GM23248 (cell line): ENCODE results near the gene LPGAT1. TPM values are rescaled to one million over a fixed set of nuclear protein-coding genes. Genes with fewer than 3 reads are reported as not detected.
A peak's percentile ranks its signal among the peaks of the same experiment; 100 is the strongest.

ENCODE experiments used
- DNase-seq: peaks from one replicate; pipeline ENCODE4 v3.0.0-alpha.2; 2015
- H2AFZ ChIP-seq: fragments of 200-600 bp; sonication (generic); 2 replicates; pipeline ENCODE4 v1.6.1; 2016; ENCODE audit warnings: antibody characterized with exemption
- H3F3A ChIP-seq: fragments of 200-600 bp; sonication (generic); 2 replicates; pipeline ENCODE4 v1.6.1; 2016; ENCODE audit warnings: mild to moderate bottlenecking, antibody characterized with exemption, mixed run types; ENCODE audit not compliant: insufficient read depth
- H3K27ac ChIP-seq: fragments of 200-600 bp; sonication (generic); 2 replicates; pipeline ENCODE4 v1.5.1; 2016; ENCODE audit warnings: mild to moderate bottlenecking
- H3K27me3 ChIP-seq: fragments of 200-600 bp; sonication (generic); replicated peaks from 2 replicates; pipeline ENCODE4 v1.6.1; 2016; ENCODE audit warnings: mild to moderate bottlenecking; ENCODE audit not compliant: insufficient read depth
- H3K36me3 ChIP-seq: fragments of 200-600 bp; sonication (generic); 2 replicates; pipeline ENCODE4 v1.6.1; 2016; ENCODE audit warnings: low read depth, mild to moderate bottlenecking
- H3K4me1 ChIP-seq: fragments of 200-600 bp; sonication (generic); 2 replicates; pipeline ENCODE4 v1.6.1; 2016; ENCODE audit warnings: mild to moderate bottlenecking; ENCODE audit not compliant: insufficient read depth
- H3K4me2 ChIP-seq: fragments of 200-600 bp; sonication (generic); one replicate; pipeline ENCODE4 v1.6.1; 2016; ENCODE audit warnings: mild to moderate bottlenecking; ENCODE audit not compliant: unreplicated experiment
- H3K4me3 ChIP-seq: fragments of 200-600 bp; sonication (generic); 2 replicates; pipeline ENCODE4 v1.5.1; 2016; ENCODE audit warnings: mild to moderate bottlenecking
- H3K79me2 ChIP-seq: fragments of 200-600 bp; sonication (generic); 2 replicates; pipeline ENCODE4 v1.6.1; 2016; ENCODE audit warnings: mild to moderate bottlenecking; ENCODE audit not compliant: insufficient read depth
- H3K9ac ChIP-seq: fragments of 200-600 bp; sonication (generic); 2 replicates; pipeline ENCODE4 v1.6.1; 2016; ENCODE audit warnings: mild to moderate bottlenecking
- H3K9me2 ChIP-seq: fragments of 200-600 bp; sonication (generic); 2 replicates; pipeline ENCODE4 v1.6.1; 2016; ENCODE audit warnings: mixed run types, mild to moderate bottlenecking, moderate library complexity; ENCODE audit not compliant: insufficient read depth
- H3K9me3 ChIP-seq: fragments of 200-600 bp; sonication (generic); one replicate; pipeline ENCODE4 v1.6.1; 2017; ENCODE audit warnings: low read depth
- H4K20me1 ChIP-seq: fragments of 200-600 bp; sonication (generic); 2 replicates; pipeline ENCODE4 v1.6.0; 2016; ENCODE audit not compliant: insufficient read depth
- EZH2 ChIP-seq: fragments of 200-600 bp; sonication (generic); IDR thresholded peaks from 2 replicates; pipeline ENCODE4 v1.6.1; 2018; ENCODE audit warnings: antibody characterized with exemption, mild to moderate bottlenecking; ENCODE audit not compliant: insufficient read depth, poor library complexity, severe bottlenecking
- EZH2phosphoT487 ChIP-seq: fragments of 200-600 bp; sonication (generic); IDR thresholded peaks from 2 replicates; pipeline ENCODE4 v1.6.1; 2018; ENCODE audit warnings: antibody characterized with exemption, moderate library complexity, mild to moderate bottlenecking, low read depth; ENCODE audit not compliant: insufficient read depth
- WGBS, 2 experiments: methylation state at CpG; one replicate each; pipeline ENCODE4 v1.1.6; 2015 to 2017; ENCODE audit warnings: low lambda C conversion rate in 2 of 2, low coverage in 1 of 2; ENCODE audit errors: missing lambda C conversion rate in 2 of 2; 5-methylcytosine and 5-hydroxymethylcytosine counted together
- in situ Hi-C: fragments of 300-500 bp; cut with MboI; formaldehyde crosslinking; loops from 2 replicates; pipeline ENCODE4 v1.15.0; 2020
- polyA plus RNA-seq: library from polyadenylated mRNA; unstranded; fragments of >200 nt; fragmentation: Nextera tagmentation; extraction: Ambion mirVana; gene quantifications from 2 replicates; pipeline ENCODE4 v1.2.1, GENCODE V29; 2016
- total RNA-seq: library from RNA; depleted of rRNA; stranded (reverse); fragments of >200 nt; shearing (Covaris generic); gene quantifications from 2 replicates; pipeline ENCODE4 v1.2.3, GENCODE V29; 2014

Gene LPGAT1
- total and polyA plus RNA-seq, 2 experiments from 2014 or later: 13.5 to 62.4 TPM

GRCh38 chr1:211814313-211814712 is 16.2 kb downstream of the LPGAT1 start:
- TF ChIP-seq EZH2 (no peak), EZH2phosphoT487 (no peak)
- Histone ChIP-seq H3K36me3 (peaks cover 22% of the 10 kb centered on the region; the same call in 1 of the 2 replicates), H3K9me2 (no peaks in the 10 kb centered on the region), H3K4me3 (no peak overlapping the region), H3K4me1 (no peaks in the 10 kb centered on the region; the same call in 1 of the 2 replicates), H2AFZ (no peak overlapping the region), H3K4me2 (no peak overlapping the region), H3K9me3 (no peaks in the 10 kb centered on the region), H3K27ac (no peak overlapping the region), H3K27me3 (no peaks in the 10 kb centered on the region), H3K9ac (no peak overlapping the region), H4K20me1 (no peaks in the 10 kb centered on the region), H3F3A (0 out of 2 replicates have a peak, but pooled peaks cover 5% of the 10 kb centered on the region), H3K79me2 (peaks cover 41% of the 10 kb centered on the region)
- DNase-seq: no peak
- 100% methylated on average over 1 of the region's 1 CpG for WGBS, 2 experiments
- in situ Hi-C loops: no loop called here

GRCh38 chr1:211813590-211813989 is 17.0 kb downstream of the LPGAT1 start:
- no peak for TF ChIP-seq EZH2
- no peak for TF ChIP-seq EZH2phosphoT487
- in situ Hi-C loops: no loop called here
- no peak overlapping the region for H2AFZ ChIP-seq
- peaks cover 38% of the 10 kb centered on the region for H3K79me2 ChIP-seq
- no peak overlapping the region for H3K27ac ChIP-seq
- no peaks in the 10 kb centered on the region for H4K20me1 ChIP-seq
- no peak overlapping the region for H3K4me3 ChIP-seq
- H3K9ac ChIP-seq: no peak overlapping the region
- H3F3A ChIP-seq: 0 out of 2 replicates have a peak, but pooled peaks cover 5% of the 10 kb centered on the region
- peak; percentile 17 for DNase-seq
- no peaks in the 10 kb centered on the region; the same call in 1 of the 2 replicates for H3K4me1 ChIP-seq
- peaks cover 18% of the 10 kb centered on the region; the same call in 1 of the 2 replicates for H3K36me3 ChIP-seq
- no peaks in the 10 kb centered on the region for H3K9me3 ChIP-seq
- no peak overlapping the region for H3K4me2 ChIP-seq
- no peaks in the 10 kb centered on the region for H3K9me2 ChIP-seq
- H3K27me3 ChIP-seq: no peaks in the 10 kb centered on the region

DNA sequence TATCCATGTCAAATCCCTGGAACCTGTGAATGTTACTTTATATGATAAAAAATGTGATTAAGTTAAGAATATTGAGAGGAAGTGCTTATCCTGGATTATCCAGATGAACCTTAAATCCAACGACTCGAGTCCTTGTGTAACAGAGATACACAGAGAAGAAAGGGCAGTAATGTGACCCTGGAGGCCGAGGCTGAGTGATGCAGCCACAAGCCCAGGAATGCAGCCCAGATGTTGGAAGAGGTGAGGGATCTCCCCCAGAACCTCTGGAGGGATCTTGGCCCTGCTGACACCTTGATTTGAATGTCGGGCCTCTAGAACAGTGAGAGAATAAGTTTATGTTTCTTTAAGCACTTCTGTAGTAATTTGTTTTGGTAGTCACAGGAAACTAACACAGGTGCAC is 18.0 kb downstream of the LPGAT1 start:
- DNase-seq: no peak
- Histone ChIP-seq H3K27ac (no peak overlapping the region), H3K27me3 (no peaks in the 10 kb centered on the region), H3K4me1 (no peaks in the 10 kb centered on the region; the same call in 1 of the 2 replicates), H3K4me3 (no peak overlapping the region), H4K20me1 (no peaks in the 10 kb centered on the region), H3K9me3 (no peaks in the 10 kb centered on the region), H3K36me3 (peaks cover 17% of the 10 kb centered on the region; the same call in 1 of the 2 replicates), H3K4me2 (no peak overlapping the region), H3F3A (0 out of 2 replicates have a peak, but pooled peaks cover 5% of the 10 kb centered on the region), H3K9me2 (no peaks in the 10 kb centered on the region), H2AFZ (no peak overlapping the region), H3K79me2 (peaks cover 28% of the 10 kb centered on the region), H3K9ac (no peak overlapping the region)
- in situ Hi-C loops: no loop called here
- WGBS, 2 experiments: 84 to 92% methylated on average over 4 of the region's 4 CpGs
- no peak for TF ChIP-seq EZH2phosphoT487
- no peak for TF ChIP-seq EZH2

GRCh38 chr1:211811848-211812247 is 18.7 kb downstream of the LPGAT1 start:
- 93 to 100% methylated on average over 2 of the region's 2 CpGs for WGBS, 2 experiments
- Histone ChIP-seq H3K4me3 (no peak overlapping the region), H3K4me2 (no peak overlapping the region), H2AFZ (no peak overlapping the region), H3K9ac (no peak overlapping the region), H3K36me3 (peaks cover 23% of the 10 kb centered on the region; the same call in 1 of the 2 replicates), H3K9me3 (no peaks in the 10 kb centered on the region), H3K9me2 (no peaks in the 10 kb centered on the region), H3K27ac (no peak overlapping the region), H3F3A (0 out of 2 replicates have a peak, but pooled peaks cover 5% of the 10 kb centered on the region), H3K79me2 (peaks cover 28% of the 10 kb centered on the region), H3K27me3 (no peaks in the 10 kb centered on the region), H3K4me1 (no peaks in the 10 kb centered on the region; the same call in 1 of the 2 replicates), H4K20me1 (no peaks in the 10 kb centered on the region)
- in situ Hi-C loops: no loop called here
- DNase-seq: no peak
- TF ChIP-seq EZH2 (no peak), EZH2phosphoT487 (no peak)

DNA sequence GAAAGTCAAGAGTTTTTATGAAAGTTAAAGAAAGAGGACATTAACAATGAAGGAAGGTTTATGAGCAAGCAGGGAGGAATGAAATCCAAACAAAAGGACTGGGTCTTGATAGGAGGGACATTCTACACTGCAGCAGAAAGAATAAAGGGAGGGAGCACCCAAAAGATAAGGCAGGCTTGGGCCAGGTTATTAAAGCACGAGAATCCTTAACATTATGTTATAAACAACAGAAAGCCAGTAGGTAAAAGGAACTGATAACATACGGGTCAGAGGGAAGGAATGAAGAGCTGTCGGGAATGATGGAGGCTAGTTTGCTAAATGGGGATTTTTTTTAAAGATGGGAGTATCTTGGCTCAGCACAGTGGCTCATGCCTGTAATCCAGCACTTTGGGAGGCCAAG is 19.4 kb downstream of the LPGAT1 start:
- H3F3A ChIP-seq: 0 out of 2 replicates have a peak, but pooled peaks cover 5% of the 10 kb centered on the region
- H3K27ac ChIP-seq: no peak overlapping the region
- no peak for DNase-seq
- H3K9me2 ChIP-seq: no peaks in the 10 kb centered on the region
- no peaks in the 10 kb centered on the region for H3K9me3 ChIP-seq
- H4K20me1 ChIP-seq: no peaks in the 10 kb centered on the region
- no peak overlapping the region for H3K4me2 ChIP-seq
- H3K9ac ChIP-seq: no peak overlapping the region
- no peak overlapping the region for H2AFZ ChIP-seq
- no peak for TF ChIP-seq EZH2
- TF ChIP-seq EZH2phosphoT487: no peak
- no peaks in the 10 kb centered on the region for H3K27me3 ChIP-seq
- WGBS, 2 experiments: 89% methylated on average over 3 of the region's 3 CpGs
- H3K4me3 ChIP-seq: no peak overlapping the region
- H3K79me2 ChIP-seq: peaks cover 26% of the 10 kb centered on the region; the same call in 1 of the 2 replicates
- in situ Hi-C loops: no loop called here
- no peaks in the 10 kb centered on the region; the same call in 1 of the 2 replicates for H3K4me1 ChIP-seq
- H3K36me3 ChIP-seq: peaks cover 23% of the 10 kb centered on the region; the same call in 1 of the 2 replicates
